GM18907 (cell line): Measurements from ENCODE around the gene MCF2L.

Source experiments
- ATAC-seq: cut with Tn5 transposase; IDR thresholded peaks from one replicate; pipeline ENCODE4 v1.9.1; 2021; ENCODE audit warnings: mild to moderate bottlenecking, moderate library complexity; ENCODE audit not compliant: unreplicated experiment

MCF2L gene

GRCh38 chr13:112996671-112997091 is 27.7 kb downstream of the MCF2L start:
- ATAC-seq, result no peak

- no peak for ATAC-seq
These were observed 28.4 kb downstream of the MCF2L start for GRCh38 chr13:112997188-112998130.

DNA sequence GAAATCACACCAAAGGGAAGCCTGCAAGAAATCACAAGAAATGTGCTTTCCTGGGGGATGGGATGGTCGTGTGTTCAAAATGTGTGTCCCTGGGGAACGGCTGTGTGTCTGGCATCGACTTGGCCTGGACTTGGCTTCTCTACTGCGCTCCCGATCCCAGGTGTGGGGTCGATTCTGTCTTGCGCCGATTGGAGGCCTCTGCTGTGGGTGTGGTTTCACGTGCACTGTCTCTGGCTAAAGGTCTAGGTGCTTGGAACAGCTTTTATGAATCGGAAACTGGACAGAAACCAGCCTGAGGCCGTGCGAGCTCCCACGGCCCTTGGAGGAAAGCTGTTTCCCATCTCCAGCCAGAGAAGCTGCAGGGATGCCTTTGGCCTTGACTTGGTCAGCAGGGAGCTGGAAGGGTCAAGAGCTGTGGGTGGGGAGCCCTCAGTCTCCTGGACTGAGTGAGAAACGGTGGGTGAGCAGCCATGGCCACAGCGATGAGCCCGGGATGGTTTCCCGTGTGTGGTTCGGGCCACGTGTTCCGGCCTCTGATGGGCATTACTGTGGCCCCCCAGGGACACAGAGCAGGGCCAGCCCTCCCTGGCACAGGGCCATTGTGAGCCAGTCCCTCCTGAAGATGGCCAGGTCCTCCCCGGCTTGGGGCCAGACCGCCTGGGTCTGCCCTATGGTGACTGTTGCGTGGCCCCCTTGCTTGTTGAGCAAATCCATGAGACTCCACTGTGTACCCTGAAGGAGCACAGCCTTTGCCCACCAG is 29.7 kb downstream of the MCF2L start:
- ATAC-seq, result no peak

DNA sequence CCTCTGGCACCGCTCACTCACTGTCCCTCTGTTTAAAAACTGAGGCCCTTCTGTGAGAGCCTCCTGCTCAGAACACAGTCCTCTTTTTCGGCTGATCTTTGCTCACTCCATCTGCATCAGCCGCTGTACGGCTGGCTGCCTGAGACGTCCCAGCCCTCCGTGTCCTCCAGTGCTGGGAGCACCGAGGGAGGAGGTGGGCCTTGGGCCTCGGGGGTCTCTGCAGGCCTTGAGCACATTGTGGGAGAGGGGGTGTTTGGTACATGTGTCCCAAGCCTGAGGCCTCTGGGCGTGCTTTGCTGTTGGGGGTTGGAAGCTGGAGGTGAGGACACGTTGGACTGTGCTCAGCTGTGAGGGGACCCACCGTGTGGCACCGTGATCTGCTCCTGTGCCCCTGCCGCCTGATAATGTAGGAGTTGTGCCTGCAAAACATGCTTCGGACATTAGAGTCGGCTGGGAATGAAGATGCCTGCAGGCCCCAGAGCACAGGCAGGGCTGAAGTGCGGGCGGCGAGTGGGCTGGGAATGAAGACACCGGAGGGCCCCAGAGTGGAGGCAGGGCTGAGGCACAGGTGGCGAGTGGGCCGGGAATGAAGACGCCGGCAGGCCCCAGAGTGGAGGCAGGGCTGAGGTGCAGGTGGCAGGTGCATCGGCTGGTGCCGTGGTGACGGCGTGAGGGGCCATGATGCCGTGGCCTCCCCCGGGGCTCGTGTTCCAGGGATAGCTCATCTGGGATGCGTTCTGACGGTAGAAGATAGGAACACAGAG is 30.6 kb downstream of the MCF2L start:
- ATAC-seq, result no peak

- ATAC-seq, result no peak
These were observed 31.6 kb downstream of the MCF2L start for GRCh38 chr13:113000575-113000974.

- ATAC-seq, result no peak
These were observed 32.5 kb downstream of the MCF2L start for GRCh38 chr13:113001241-113002140.

- no peak for ATAC-seq
These were observed 33.3 kb downstream of the MCF2L start for GRCh38 chr13:113002206-113002912.

DNA sequence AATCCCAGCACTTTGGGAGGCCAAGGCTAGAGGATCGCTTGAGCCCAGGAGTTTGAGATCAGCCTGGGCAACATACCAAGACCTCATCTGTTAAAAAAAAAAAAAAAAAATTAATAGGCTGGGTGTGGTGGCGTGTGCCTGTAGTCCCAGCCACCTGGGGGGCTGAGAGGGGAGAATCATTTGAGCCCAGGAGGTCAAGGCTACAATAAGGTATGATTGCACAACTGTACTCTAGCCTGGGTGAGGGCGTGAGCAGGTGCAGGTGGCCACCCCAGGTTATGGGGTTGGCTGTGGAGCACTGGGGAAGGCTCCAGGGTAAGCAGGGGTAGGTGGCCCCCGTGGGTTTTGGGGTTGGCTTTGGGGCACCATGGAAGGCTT is 33.9 kb downstream of the MCF2L start:
- ATAC-seq, result no peak

GRCh38 chr13:113004126-113004525 is 35.1 kb downstream of the MCF2L start:
- ATAC-seq, result no peak

DNA sequence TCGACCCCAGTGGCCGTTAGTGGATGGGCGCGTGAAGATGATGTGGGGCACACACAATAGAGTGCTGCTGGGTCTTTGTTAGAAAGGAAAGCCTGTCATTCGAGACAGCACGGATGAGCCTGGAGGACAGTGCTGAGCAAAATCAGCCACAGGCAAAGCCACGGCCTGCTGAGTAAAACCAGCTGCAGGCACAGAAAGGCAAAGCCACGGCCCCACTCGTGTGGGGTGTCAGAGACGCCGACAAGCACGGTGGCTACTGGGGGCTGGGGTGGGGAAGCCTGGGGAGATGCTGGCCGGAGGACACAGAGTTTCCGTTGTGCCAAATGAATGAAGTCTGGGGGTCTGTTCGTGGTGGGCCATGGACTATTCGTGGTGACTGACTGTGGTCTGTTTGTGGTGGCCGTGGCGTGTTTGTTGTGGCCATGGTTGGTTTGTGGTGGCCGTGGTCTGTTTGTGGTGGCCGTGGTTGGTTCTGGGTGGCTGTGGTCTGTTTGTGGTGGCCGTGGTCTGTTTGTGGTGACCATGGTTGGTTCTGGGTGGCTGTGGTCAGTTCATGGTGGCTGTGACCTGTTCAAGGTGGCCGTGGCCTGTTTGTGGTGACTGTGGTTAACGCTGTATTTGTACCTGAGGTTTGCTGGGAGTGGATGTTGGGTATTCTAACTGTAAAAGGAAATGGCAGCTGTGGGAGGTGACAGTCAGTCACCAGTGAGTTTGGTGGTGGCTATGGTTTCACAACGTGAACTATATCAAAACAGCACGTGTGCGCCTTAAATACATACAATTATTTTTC is 36.3 kb downstream of the MCF2L start:
- no peak for ATAC-seq

DNA sequence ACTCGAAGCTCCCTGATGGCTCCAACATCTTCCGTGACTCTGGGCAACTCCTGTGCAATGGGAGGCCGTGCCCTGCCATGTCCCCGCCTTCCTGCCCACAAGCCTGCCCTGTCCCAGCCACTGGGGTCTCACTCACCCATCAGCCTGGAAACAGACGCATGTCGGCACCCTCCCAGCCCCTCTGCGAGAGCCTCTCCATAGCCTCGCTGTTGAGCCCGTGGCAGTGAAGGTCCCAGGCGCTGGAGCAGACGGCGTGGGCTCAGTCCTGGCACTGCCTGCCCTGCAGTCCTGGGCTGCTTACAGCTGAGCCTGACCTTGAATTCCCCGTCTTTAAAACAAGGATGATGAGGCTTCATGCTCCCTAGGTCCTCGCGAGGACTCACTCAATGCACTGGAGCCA is 37.0 kb downstream of the MCF2L start:
- ATAC-seq, result no peak

DNA sequence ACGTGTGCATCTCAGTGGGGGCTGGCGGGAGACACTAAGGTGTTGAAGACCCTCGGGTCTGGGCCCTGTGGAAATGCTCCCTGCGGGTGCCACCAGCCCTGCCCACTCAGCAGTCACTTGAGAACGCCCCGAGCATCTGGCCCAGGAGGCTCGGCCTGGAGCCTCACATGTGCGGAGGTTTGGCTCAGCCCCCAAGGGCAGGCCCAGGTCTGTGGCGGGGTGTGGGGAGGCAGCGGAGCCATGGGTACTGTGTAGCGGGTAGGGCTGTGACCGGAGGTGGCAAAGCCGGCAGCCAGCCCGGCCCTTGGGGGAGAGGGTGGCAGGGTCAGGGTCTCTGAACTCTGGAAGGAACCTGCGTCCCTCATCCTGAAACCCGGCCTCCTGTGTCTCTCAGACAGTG is 37.6 kb downstream of the MCF2L start:
- ATAC-seq, result no peak

DNA sequence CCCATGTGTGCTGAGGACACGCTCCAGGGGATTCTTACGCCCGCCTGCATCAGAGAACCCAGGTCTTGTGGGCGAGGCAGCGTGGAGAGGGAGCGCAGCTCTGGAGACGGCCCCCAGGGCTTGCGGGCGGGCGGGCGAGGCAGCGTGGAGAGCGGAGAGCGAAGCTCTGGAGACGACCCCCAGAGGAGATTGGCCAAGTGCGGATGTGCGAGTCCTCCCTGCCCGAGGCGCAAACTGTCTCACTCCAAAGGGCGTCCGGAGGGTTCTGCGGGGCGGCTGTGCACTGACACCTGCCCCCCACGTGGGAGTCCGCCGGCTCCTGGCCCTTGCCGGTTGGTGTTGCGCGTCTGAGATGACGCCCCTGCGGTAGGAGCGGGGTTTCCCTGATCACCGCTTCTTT is 39.8 kb downstream of the MCF2L start:
- no peak for ATAC-seq

- no peak for ATAC-seq
These were observed 40.9 kb downstream of the MCF2L start for GRCh38 chr13:113009743-113010509.

- ATAC-seq, result no peak
These were observed 41.5 kb downstream of the MCF2L start for GRCh38 chr13:113010510-113010865.

DNA sequence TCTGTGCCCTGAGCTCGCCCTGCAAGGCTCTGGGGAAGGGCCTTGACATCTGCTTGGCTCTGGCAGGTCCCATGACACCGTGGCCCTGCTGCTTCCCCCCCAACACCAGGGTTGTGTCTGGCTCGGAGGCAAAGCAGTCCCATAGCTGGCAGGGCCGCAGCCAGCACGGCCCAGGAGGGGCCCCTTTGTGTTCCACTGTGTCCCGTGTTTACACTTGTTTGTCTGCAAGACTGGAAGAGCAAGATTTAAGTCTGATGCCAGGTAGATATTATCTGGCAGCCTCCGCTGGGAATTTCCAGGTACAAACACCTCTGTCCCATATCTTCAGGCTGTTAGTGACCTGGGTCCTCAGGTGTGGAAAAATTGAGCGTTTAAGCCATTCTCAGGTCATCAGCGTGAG is 44.3 kb downstream of the MCF2L start:
- no peak for ATAC-seq

- ATAC-seq, result no peak
These were observed 45.1 kb downstream of the MCF2L start for GRCh38 chr13:113013878-113014751.
